Skeletal muscle satellite cell (primary cell): ENCODE data around the gene HHIP.

Experiments
- H3K27me3 ChIP-seq: 2 replicates; pipeline ENCODE4 v1.7.0; 2013; ENCODE audit warnings: low read length; ENCODE audit not compliant: control insufficient read depth, insufficient read depth
- H3K36me3 ChIP-seq: 2 replicates; pipeline ENCODE4 v1.7.0; 2013; ENCODE audit warnings: mild to moderate bottlenecking, control low read depth, low read length; ENCODE audit not compliant: insufficient read depth
- H3K4me1 ChIP-seq: 2 replicates; pipeline ENCODE4 v1.7.0; 2013; ENCODE audit warnings: low read length; ENCODE audit not compliant: control insufficient read depth, insufficient read depth
- H3K4me2 ChIP-seq: 2 replicates; pipeline ENCODE4 v1.7.0; 2013; ENCODE audit warnings: mild to moderate bottlenecking, low read length
- H3K4me3 ChIP-seq: 2 replicates; pipeline ENCODE4 v1.7.0; 2013; ENCODE audit warnings: low read length
- H3K9ac ChIP-seq: 2 replicates; pipeline ENCODE4 v1.7.0; 2013; ENCODE audit warnings: mild to moderate bottlenecking, low read depth, low read length, moderate library complexity
- H3K9me3 ChIP-seq: replicated peaks from 2 replicates; pipeline ENCODE4 v1.7.0; 2013; ENCODE audit warnings: mild to moderate bottlenecking, control low read depth, low read length

HHIP gene

GRCh38 chr4:144658903-144659302 lies 12.9 kb downstream of the HHIP start:
- Histone ChIP-seq H3K4me2 (no peak overlapping the region), H3K4me3 (no peak overlapping the region), H3K27me3 (no peaks in the 10 kb centered on the region), H3K9me3 (no peaks in the 10 kb centered on the region), H3K4me1 (peaks cover 27% of the 10 kb centered on the region), H3K36me3 (peaks cover 20% of the 10 kb centered on the region), H3K9ac (no peak overlapping the region)

- no peak overlapping the region for H3K4me2 ChIP-seq
- no peaks in the 10 kb centered on the region for H3K9me3 ChIP-seq
- peaks cover 18% of the 10 kb centered on the region for H3K36me3 ChIP-seq
- H3K27me3 ChIP-seq = no peaks in the 10 kb centered on the region
- no peak overlapping the region for H3K9ac ChIP-seq
- no peak overlapping the region for H3K4me3 ChIP-seq
- peaks cover 27% of the 10 kb centered on the region for H3K4me1 ChIP-seq
These were observed 13.5 kb downstream of the HHIP start for GRCh38 chr4:144659447-144659846.

- no peak overlapping the region for H3K4me3 ChIP-seq
- peaks cover 15% of the 10 kb centered on the region for H3K36me3 ChIP-seq
- H3K9ac ChIP-seq = no peak overlapping the region
- H3K4me2 ChIP-seq = no peak overlapping the region
- H3K4me1 ChIP-seq = peaks cover 22% of the 10 kb centered on the region
- no peaks in the 10 kb centered on the region for H3K9me3 ChIP-seq
- H3K27me3 ChIP-seq = no peaks in the 10 kb centered on the region
These were observed 18.0 kb downstream of the HHIP start for GRCh38 chr4:144663834-144664475.

- H3K4me3 ChIP-seq = no peak overlapping the region
- no peaks in the 10 kb centered on the region for H3K27me3 ChIP-seq
- no peak overlapping the region for H3K9ac ChIP-seq
- H3K9me3 ChIP-seq = no peaks in the 10 kb centered on the region
- H3K4me2 ChIP-seq = no peak overlapping the region
- H3K4me1 ChIP-seq = peaks cover 15% of the 10 kb centered on the region
- H3K36me3 ChIP-seq = peaks cover 18% of the 10 kb centered on the region
These were observed 20.7 kb downstream of the HHIP start for GRCh38 chr4:144666539-144667175.

GRCh38 chr4:144667500-144667899 lies 21.5 kb downstream of the HHIP start:
- no peaks in the 10 kb centered on the region for H3K9me3 ChIP-seq
- H3K36me3 ChIP-seq = peaks cover 18% of the 10 kb centered on the region
- H3K27me3 ChIP-seq = no peaks in the 10 kb centered on the region
- no peak overlapping the region for H3K4me3 ChIP-seq
- no peak overlapping the region for H3K4me2 ChIP-seq
- peaks cover 15% of the 10 kb centered on the region for H3K4me1 ChIP-seq
- H3K9ac ChIP-seq = no peak overlapping the region

- no peaks in the 10 kb centered on the region for H3K9me3 ChIP-seq
- no peak overlapping the region for H3K9ac ChIP-seq
- H3K4me1 ChIP-seq = peaks cover 15% of the 10 kb centered on the region
- H3K4me3 ChIP-seq = no peak overlapping the region
- peaks cover 14% of the 10 kb centered on the region for H3K36me3 ChIP-seq
- no peaks in the 10 kb centered on the region for H3K27me3 ChIP-seq
- H3K4me2 ChIP-seq = no peak overlapping the region
These were observed 24.8 kb downstream of the HHIP start for GRCh38 chr4:144670776-144671175.

- Histone ChIP-seq H3K9me3 (no peaks in the 10 kb centered on the region), H3K4me3 (no peak overlapping the region), H3K27me3 (no peaks in the 10 kb centered on the region), H3K9ac (no peak overlapping the region), H3K4me2 (no peak overlapping the region), H3K36me3 (peaks cover 13% of the 10 kb centered on the region), H3K4me1 (no peaks in the 10 kb centered on the region)
These were observed 28.8 kb downstream of the HHIP start for GRCh38 chr4:144674711-144675110.

- H3K9me3 ChIP-seq = no peaks in the 10 kb centered on the region
- H3K4me2 ChIP-seq = no peak overlapping the region
- peaks cover 17% of the 10 kb centered on the region for H3K36me3 ChIP-seq
- no peaks in the 10 kb centered on the region for H3K4me1 ChIP-seq
- H3K27me3 ChIP-seq = no peaks in the 10 kb centered on the region
- H3K9ac ChIP-seq = no peak overlapping the region
- no peak overlapping the region for H3K4me3 ChIP-seq
These were observed 35.9 kb downstream of the HHIP start for GRCh38 chr4:144681806-144682205.

GRCh38 chr4:144683516-144683915 lies 37.6 kb downstream of the HHIP start:
- Histone ChIP-seq H3K36me3 (peaks cover 6% of the 10 kb centered on the region), H3K9ac (no peak overlapping the region), H3K9me3 (no peaks in the 10 kb centered on the region), H3K4me1 (no peaks in the 10 kb centered on the region), H3K27me3 (no peaks in the 10 kb centered on the region), H3K4me3 (no peak overlapping the region), H3K4me2 (no peak overlapping the region)

GRCh38 chr4:144685911-144686310 lies 40.0 kb downstream of the HHIP start:
- no peak overlapping the region for H3K4me3 ChIP-seq
- no peaks in the 10 kb centered on the region for H3K9me3 ChIP-seq
- peaks cover 19% of the 10 kb centered on the region for H3K36me3 ChIP-seq
- no peak overlapping the region for H3K9ac ChIP-seq
- no peak overlapping the region for H3K4me2 ChIP-seq
- H3K4me1 ChIP-seq = no peaks in the 10 kb centered on the region
- H3K27me3 ChIP-seq = no peaks in the 10 kb centered on the region

- H3K27me3 ChIP-seq = no peaks in the 10 kb centered on the region
- H3K4me3 ChIP-seq = no peak overlapping the region
- no peaks in the 10 kb centered on the region for H3K9me3 ChIP-seq
- H3K9ac ChIP-seq = no peak overlapping the region
- no peaks in the 10 kb centered on the region for H3K4me1 ChIP-seq
- no peak overlapping the region for H3K4me2 ChIP-seq
- H3K36me3 ChIP-seq = peaks cover 21% of the 10 kb centered on the region
These were observed 41.0 kb downstream of the HHIP start for GRCh38 chr4:144686921-144687320.

- Histone ChIP-seq H3K9ac (no peak overlapping the region), H3K9me3 (no peaks in the 10 kb centered on the region), H3K4me1 (no peaks in the 10 kb centered on the region), H3K27me3 (no peaks in the 10 kb centered on the region), H3K4me2 (no peak overlapping the region), H3K36me3 (peaks cover 21% of the 10 kb centered on the region), H3K4me3 (no peak overlapping the region)
These were observed 41.5 kb downstream of the HHIP start for GRCh38 chr4:144687466-144687865.
